HG03469 (cell line): ENCODE results near the gene ZZZ3.
"Not testable (repeated sequence)": the region's sequence is repeated elsewhere in the genome, so short reads cannot be mapped to it uniquely, and the experiment has no call there.

Source experiments
- ATAC-seq: cut with Tn5 transposase; IDR thresholded peaks from one replicate; pipeline ENCODE4 v1.9.1; 2021; ENCODE audit warnings: mild to moderate bottlenecking, moderate library complexity, moderate number of reproducible peaks; ENCODE audit not compliant: unreplicated experiment

ZZZ3 gene

GRCh38 chr1:77682460-77683159 is at the start of gene ZZZ3:
ZZZ3 (minus strand) TSS chr1:77682658; CDS start chr1:77633354, 49,304 bp downstream.
- peak; percentile 65 for ATAC-seq

GRCh38 chr1:77732090-77732489 is 49.6 kb upstream of the ZZZ3 start:
- no peak for ATAC-seq

GRCh38 chr1:77725706-77726105 is 43.2 kb upstream of the ZZZ3 start:
- ATAC-seq = no peak

DNA sequence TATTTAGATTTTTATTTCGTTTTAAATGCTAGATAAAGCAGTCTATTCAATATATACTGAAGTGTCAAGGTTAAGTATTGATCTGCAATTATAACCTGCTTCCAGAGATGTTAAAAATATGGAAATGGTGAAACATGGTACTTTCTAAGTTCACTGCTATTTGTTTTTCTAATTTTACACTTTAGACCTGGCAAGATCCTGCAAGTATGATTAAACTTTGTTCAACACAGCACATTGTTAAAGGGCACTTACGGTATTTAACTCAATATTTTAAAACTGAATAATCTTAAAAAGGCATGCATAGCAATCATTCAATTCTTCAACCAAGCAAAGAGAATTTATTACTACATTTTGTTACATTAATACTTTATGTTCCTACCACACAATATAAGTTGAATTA is 35.7 kb upstream of the ZZZ3 start:
- ATAC-seq = no peak

DNA sequence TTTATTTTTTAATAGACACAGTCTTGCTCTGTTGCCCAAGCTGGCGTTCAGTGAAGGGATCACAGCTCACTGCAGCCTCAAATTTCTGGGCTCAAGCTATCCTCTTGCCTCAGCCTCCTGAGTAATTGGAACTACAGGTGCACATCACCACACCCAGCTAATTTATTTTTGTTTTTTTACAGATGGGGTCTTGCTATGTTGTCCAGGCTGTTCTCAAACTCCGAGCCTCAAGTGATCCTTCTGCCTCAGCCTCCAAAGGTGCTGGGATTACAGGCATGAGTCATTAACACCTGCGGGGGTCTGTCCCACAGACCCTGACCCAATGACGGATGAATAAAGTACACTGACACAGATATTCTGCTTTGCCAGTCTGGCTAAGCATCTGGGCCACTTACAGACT is 33.6 kb upstream of the ZZZ3 start:
- no peak for ATAC-seq

GRCh38 chr1:77709727-77710126 is 27.3 kb upstream of the ZZZ3 start:
- ATAC-seq = no peak

- ATAC-seq = no peak
Measured at GRCh38 chr1:77706321-77706720, 23.9 kb upstream of the ZZZ3 start.

GRCh38 chr1:77704736-77705135 is 22.3 kb upstream of the ZZZ3 start:
- ATAC-seq = no peak

GRCh38 chr1:77699673-77700072 is 17.2 kb upstream of the ZZZ3 start:
- not testable (repeated sequence) for ATAC-seq

- ATAC-seq = no peak
Measured at GRCh38 chr1:77697441-77697840, 15.0 kb upstream of the ZZZ3 start.

GRCh38 chr1:77688939-77689338 is 6.5 kb upstream of the ZZZ3 start:
- peak; percentile 41 for ATAC-seq

DNA sequence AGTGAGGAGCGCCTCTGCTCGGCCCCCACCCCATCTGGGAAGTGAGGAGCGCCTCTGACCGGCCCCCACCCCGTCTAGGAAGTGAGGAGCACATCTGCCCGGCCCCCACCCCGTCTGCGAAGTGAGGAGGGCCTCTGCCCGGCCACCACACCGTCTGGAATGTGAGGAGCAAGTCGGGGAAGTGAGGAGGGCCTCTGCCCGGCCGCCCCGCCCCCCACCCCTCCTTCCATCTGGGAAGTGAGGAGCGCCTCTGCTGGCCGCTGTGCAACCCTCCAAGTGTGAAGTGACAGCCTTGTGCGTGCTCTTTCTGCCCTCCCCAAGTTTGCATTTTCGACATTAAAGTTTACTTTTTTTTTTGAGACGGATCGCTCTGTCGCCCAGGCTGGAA is 5.1 kb upstream of the ZZZ3 start:
- no peak for ATAC-seq

- ATAC-seq = no peak
Measured at GRCh38 chr1:77686796-77687518, 4.5 kb upstream of the ZZZ3 start.

DNA sequence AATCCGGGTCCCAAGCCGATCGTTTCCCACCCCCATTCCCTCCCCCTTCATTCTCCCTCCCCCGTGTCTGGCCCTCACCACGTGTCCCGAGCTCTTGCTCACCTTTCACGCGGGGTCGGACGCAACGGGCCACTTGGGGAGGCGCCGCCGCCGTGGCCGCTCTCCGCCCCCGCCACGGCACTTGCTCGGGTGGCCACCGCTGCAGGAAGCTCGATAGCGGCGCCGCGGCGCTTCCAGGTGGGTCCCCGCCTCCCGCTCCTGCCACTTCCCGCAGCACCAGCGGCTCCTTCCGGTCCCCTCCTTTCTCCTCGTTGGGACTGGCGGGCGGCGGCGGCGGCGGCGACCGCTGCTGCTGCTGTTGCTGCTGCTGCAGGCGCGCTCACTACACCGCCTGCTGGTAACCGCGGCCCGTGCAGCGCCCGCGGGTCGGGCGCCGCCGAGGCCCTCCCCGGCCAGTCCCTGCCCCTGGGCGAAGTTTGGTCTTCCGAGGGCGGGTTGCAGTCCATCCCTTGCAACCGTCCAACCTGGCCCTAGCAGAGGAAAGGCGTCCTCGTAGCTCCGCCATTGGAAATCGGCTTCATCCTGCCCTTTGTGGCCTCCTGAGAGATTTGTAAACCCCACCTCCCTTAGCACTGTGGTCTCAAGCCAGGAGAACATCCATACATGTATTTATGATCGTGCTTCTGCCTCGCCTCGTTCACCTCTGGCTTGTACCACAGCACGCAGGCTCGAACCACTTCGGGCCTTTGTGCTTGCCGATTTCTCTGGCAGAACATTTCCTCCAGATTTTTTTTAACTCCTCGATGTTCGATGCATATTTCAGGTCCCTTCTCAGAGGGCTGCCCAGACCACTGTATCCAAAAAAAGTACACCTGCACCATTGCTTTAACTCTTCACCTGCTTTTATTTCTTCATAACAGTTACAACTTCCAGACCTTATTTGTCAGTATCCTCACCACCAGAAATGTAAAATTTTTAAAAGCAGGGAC is 996 bp upstream of the ZZZ3 start:
- peak; percentile 61 for ATAC-seq

DNA sequence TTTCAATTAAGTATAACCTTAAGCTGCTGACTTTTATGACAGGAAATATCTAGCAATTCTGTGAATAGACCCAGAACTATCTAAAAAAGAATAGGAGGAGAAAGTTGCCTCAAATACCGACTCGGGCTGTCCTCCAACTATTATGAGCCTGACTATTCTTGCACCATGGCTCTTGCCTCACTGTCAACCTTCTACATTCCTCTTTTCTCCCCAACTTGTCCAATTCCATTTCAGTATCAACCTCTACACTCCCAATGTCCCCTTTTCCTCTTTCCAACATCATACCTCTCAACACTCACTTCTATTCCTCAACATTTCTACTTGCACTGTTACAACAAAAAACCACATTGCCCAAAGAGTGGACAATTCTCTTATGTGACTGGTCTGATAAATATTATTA is 2.3 kb downstream of the ZZZ3 start:
- ATAC-seq = no peak

DNA sequence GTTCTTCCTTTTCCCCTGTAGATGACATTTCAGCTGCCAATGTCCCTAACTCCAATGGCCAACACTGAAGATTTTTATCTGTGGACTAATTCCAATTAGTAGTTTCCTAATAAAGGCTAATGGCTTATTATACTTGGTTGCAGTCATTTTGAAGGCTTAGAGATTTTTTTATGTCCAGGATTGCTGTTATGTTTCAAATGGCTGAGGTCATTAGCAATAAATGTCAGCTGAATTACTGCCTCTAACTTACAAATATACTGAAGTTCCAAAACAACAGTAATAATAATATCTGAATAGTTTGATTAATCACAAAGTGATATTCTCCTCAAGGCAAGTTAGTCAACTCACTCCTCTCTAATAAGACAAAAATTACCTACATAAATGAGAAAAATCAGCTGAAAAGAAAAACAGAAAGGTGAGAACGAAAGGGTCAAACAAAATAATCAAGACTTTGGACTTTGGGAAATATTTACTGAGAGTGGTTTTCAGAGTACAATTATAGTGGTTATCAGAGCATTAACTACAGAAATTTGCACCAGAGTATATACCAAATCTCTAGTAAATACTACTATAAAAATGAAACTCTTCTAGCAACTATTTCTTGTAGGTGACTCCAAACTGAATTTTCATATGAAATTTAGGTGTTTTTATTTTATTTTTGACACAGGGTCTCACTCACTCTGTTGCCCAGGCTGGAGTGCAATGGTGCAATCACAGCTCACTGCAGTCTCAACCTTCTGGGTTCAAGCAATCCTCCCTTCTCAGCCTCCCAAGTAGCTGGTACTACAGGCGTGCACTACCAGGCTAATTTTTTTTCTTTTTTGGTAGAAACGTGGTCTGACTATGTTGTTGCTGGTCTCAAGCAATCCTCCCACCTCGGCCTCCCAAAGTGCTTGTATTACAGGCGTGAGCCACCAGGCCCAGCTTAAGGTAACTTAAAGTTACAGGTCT is 3.5 kb downstream of the ZZZ3 start:
- no peak for ATAC-seq

GRCh38 chr1:77674807-77675206 is 7.7 kb downstream of the ZZZ3 start:
- ATAC-seq = not testable (repeated sequence)

DNA sequence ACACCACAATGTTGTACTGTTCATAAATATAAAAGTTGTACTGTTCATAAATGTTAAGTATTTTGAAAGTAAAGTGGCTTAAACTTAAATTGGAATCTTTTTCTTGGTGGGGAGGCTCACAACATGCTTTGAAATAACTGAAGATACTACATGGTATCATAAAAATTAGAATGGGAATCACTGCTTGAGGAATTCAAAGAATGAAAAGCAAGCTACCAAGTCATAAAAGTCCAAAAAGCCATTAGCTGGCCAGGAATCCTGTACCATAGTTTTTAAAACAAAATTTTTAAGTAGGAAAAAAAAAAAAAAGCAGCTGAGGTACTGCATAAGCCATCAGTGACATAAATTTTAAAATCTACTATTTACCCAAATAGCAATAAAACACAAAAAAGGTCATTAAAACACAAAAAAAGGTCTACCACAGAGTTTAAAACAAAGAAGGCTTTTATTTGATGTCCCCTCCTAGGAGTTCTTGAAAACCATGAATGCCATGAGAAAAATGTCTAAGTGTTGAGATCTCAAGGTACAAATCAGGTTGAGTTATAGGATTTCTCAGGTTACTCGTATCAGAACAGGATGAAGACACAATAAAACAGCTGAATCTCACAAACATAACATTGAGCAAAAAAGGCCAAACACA is 8.6 kb downstream of the ZZZ3 start:
- no peak for ATAC-seq

DNA sequence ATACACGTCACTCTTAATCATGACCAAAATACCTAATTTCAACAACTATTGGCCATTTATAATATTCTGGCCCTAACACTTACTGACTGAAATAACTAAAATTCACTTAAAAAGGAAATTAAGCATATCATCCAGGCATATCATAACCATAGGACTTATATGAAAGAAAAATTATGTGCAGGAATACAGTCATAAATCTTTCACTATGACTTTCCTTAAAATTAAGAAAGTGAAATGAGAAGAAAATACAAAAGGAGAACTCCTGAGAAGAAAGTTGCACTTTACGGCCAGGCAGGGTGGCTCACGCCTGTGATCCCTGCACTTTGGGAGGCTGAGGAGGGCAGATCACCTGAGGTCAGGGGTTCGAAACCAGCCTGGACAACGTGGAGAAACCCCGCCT is 9.4 kb downstream of the ZZZ3 start:
- no peak for ATAC-seq

GRCh38 chr1:77672374-77672773 is 10.1 kb downstream of the ZZZ3 start:
- no peak for ATAC-seq
